HepG2 (cell line): ENCODE results near the gene SOAT2. TPM values are rescaled to one million over a fixed set of nuclear protein-coding genes. Genes with fewer than 3 reads are reported as not detected.

Experiments used
- ATAC-seq: fragments of 200-7000 bp; cut with Tn5 transposase; 3 replicates; pipeline ENCODE4 v1.9.1; 2020; ENCODE audit warnings: mild to moderate bottlenecking, moderate library complexity
- BruUV-seq: library from RNA; stranded (reverse); fragments of 400-500 nt; replicated peaks from 2 replicates; lab custom pipeline; 2021; lab: Mats Ljungman, UMichigan
- CTCF ChIA-PET: fragments of 300-600 bp; formaldehyde crosslinking; extraction: SDS; loops from one replicate; lab custom pipeline; 2021; ENCODE audit warnings: low total read pairs, inconsistent platforms, low intra/inter-chr PET ratio; lab: Yijun Ruan, JAX
- POLR2A ChIA-PET: fragments of 350-600 bp; sonication (Branson Sonifier 250); formaldehyde crosslinking; loops from one replicate; lab custom pipeline; 2020; ENCODE audit warnings: antibody characterized with exemption, inconsistent platforms; lab: Yijun Ruan, JAX
- DNase-seq: peaks from one replicate; pipeline ENCODE4 v3.0.0-alpha.2; 2015; ENCODE audit warnings: low spot score
- FAIRE-seq: peaks from 3 replicates; lab custom pipeline; 2011; peaks lifted over from hg19 to GRCh38; lab: Jason Lieb, UNC
- H2AFZ ChIP-seq: one replicate; pipeline ENCODE4 v1.6.1; 2011; ENCODE audit warnings: low read length, inconsistent platforms
- H3K27ac ChIP-seq: fragments of 300-600 bp; 3 replicates; pipeline ENCODE4 v1.8.0; 2011; ENCODE audit warnings: mixed run types, mild to moderate bottlenecking, mixed read lengths, low read length, inconsistent platforms; ENCODE audit not compliant: insufficient read depth; ENCODE audit errors: extremely low read length
- H3K27me3 ChIP-seq, 2 experiments: fragments of 200-600 bp in 1 of 2; 2 replicates in 1 of 2; 3 replicates in 1 of 2; pipeline versions ENCODE4 v1.6.0 to v1.8.0; 2011; ENCODE audit warnings: low read length in 2 of 2, mild to moderate bottlenecking in 2 of 2, moderate library complexity in 2 of 2, inconsistent platforms in 1 of 2; ENCODE audit not compliant: insufficient read depth in 2 of 2, control insufficient read depth in 1 of 2
- H3K36me3 ChIP-seq, 2 experiments: fragments of 200-600 bp in 1 of 2; replicated peaks in 1 of 2; 2 replicates in 1 of 2; 3 replicates in 1 of 2; pipeline versions ENCODE4 v1.5.1 to v1.8.0; 2011; ENCODE audit warnings: low read length in 2 of 2, inconsistent platforms in 1 of 2; ENCODE audit not compliant: insufficient read depth in 2 of 2, control insufficient read depth in 1 of 2
- H3K4me1 ChIP-seq: 2 replicates; pipeline ENCODE4 v1.5.1; 2012; ENCODE audit warnings: low read length, inconsistent platforms; ENCODE audit not compliant: insufficient read depth
- H3K4me2 ChIP-seq: 2 replicates; pipeline ENCODE4 v1.6.0; 2011; ENCODE audit warnings: low read depth, low read length, inconsistent platforms
- H3K4me3 ChIP-seq, 3 experiments: fragments of 200-600 bp in 1 of 3; sonication (generic), shearing (Covaris generic) in 1 of 3; replicated peaks in 1 of 3; 2 replicates each; pipeline ENCODE4 v1.5.1; 2011 to 2016; ENCODE audit warnings: low read length in 3 of 3, inconsistent platforms in 2 of 3, low read depth in 2 of 3, mild to moderate bottlenecking in 2 of 3, control low read depth in 1 of 3, mixed read lengths in 1 of 3; ENCODE audit not compliant: insufficient read depth in 1 of 3
- H3K79me2 ChIP-seq: one replicate; pipeline ENCODE4 v1.6.1; 2011; ENCODE audit warnings: low read length, inconsistent platforms; ENCODE audit not compliant: insufficient read depth
- H3K9ac ChIP-seq: 2 replicates; pipeline ENCODE4 v1.6.0; 2011; ENCODE audit warnings: mild to moderate bottlenecking, low read depth, low read length, inconsistent platforms; ENCODE audit not compliant: insufficient read depth
- H3K9me3 ChIP-seq: 2 replicates; pipeline ENCODE4 v1.5.1; 2012; ENCODE audit warnings: mild to moderate bottlenecking, low read length
- H4K20me1 ChIP-seq: 2 replicates; pipeline ENCODE4 v1.6.0; 2011; ENCODE audit warnings: inconsistent platforms, mild to moderate bottlenecking, low read length, moderate library complexity; ENCODE audit not compliant: insufficient read depth
- AGO2 ChIP-seq: fragments of 200-400 bp; formaldehyde crosslinking; optimal IDR thresholded peaks from 2 replicates; pipeline ENCODE3; 2017; ENCODE audit warnings: mild to moderate bottlenecking, low read depth, low read length, moderate library complexity
- DNMT1 ChIP-seq: sonication (generic); formaldehyde crosslinking; IDR thresholded peaks from 2 replicates; pipeline ENCODE4 v1.5.1; 2020; ENCODE audit warnings: mild to moderate bottlenecking, missing genetic modification reagents
- FOXM1 ChIP-seq: sonication (generic); formaldehyde crosslinking; IDR thresholded peaks from 2 replicates; pipeline ENCODE4 v1.5.0; 2020; ENCODE audit warnings: missing genetic modification reagents
- RBFOX2 ChIP-seq: fragments of 200-400 bp; formaldehyde crosslinking; IDR thresholded peaks from 2 replicates; pipeline ENCODE4 v1.6.1; 2017; ENCODE audit warnings: low read depth, mild to moderate bottlenecking, low read length
- ZNF3 ChIP-seq: IDR thresholded peaks from 2 replicates; pipeline ENCODE4 v1.7.0; 2017; ENCODE audit warnings: inconsistent platforms
- ZNF768 ChIP-seq: sonication (generic); formaldehyde crosslinking; IDR thresholded peaks from 2 replicates; pipeline ENCODE4 v1.4.0; 2020; ENCODE audit warnings: missing genetic modification reagents
- WGBS: methylation state at CpG from one replicate; pipeline ENCODE4 v1.1.6; 2017; ENCODE audit warnings: low lambda C conversion rate; 5-methylcytosine and 5-hydroxymethylcytosine counted together
- in situ Hi-C: cut with HindIII; loops from 2 replicates; pipeline ENCODE4 v1.10.0; 2017; ENCODE audit warnings: low pct_unique_long_range_greater_than_20kb; ENCODE audit not compliant: extremely low pct_ligation_motif_present
- intact Hi-C: fragments of 100-400 bp; cut with micrococcal nuclease; formaldehyde crosslinking; loops from one replicate; pipeline ENCODE4 v1.10.0; 2022; ENCODE audit not compliant: unreplicated experiment
- polyA plus RNA-seq, 8 experiments: library from polyadenylated mRNA; depleted of rRNA in 3 of 8; stranded (reverse) in 7 of 8; unstranded in 1 of 8; fragments of >200 nt; fragmentation: Illumina TruSeq in 4 of 8; extraction: Trizol in 4 of 8; gene quantifications; 2 replicates each; pipeline versions ENCODE4 v1.2.1 to v1.2.3, GENCODE V29; 2011 to 2016; ENCODE audit warnings: low read depth in 4 of 8, missing spikeins in 1 of 8, mixed read lengths in 1 of 8; ENCODE audit not compliant: insufficient read depth in 1 of 8
- total RNA-seq, 5 experiments: library from RNA; depleted of rRNA; stranded (reverse); fragments of >200 nt; fragmentation: Illumina TruSeq; extraction: Trizol; gene quantifications; 2 replicates each; pipeline ENCODE4 v1.2.3, GENCODE V29; 2016; ENCODE audit warnings: low read depth in 1 of 5

The SOAT2 gene
- total and polyA plus RNA-seq, 2 of the 13 experiments (the other 11 are each of a cell fraction or from before 2014, with no cell fraction given): 14.9 to 108 TPM

GRCh38 chr12:53115112-53115890 lies 12.0 kb downstream of the SOAT2 start:
- in situ Hi-C loops: no loop called here
- WGBS: 98% methylated on average over 26 of the region's 33 CpGs
- Histone ChIP-seq H3K27me3 (no peaks in the 10 kb centered on the region), H3K27ac (no peak overlapping the region), H4K20me1 (no peaks in the 10 kb centered on the region), H3K4me2 (no peak overlapping the region), H3K4me1 (0 out of 2 replicates have a peak, but pooled peaks cover 12% of the 10 kb centered on the region), H2AFZ (no peak overlapping the region), H3K9ac (no peak overlapping the region), H3K9me3 (no peaks in the 10 kb centered on the region), H3K79me2 (no peaks in the 10 kb centered on the region), H3K36me3 (peaks cover 14 to 37% of the 10 kb centered on the region in 2 experiments)
- FAIRE-seq: no peak
- ChIA-PET POLR2A (interaction anchor here (0.8 kb wide), 1 partner anchor 54 kb away, joined by 3 read pairs; no protein-coding TSS in a partner anchor), CTCF (no interaction called here)
- no peak; the same call in 1 of the 3 replicates for ATAC-seq
- no TSS peak for BruUV-seq
- no peak for DNase-seq
- intact Hi-C loops: no loop called here
- TF ChIP-seq ZNF3 (CRISPR knock-in tag): no peak
- peak; percentile 72 for TF ChIP-seq RBFOX2
- TF ChIP-seq AGO2: peak; percentile 87
- 0 out of 2 replicates have a peak, but pooled peaks have one; percentile 63 for TF ChIP-seq DNMT1 (CRISPR knock-in tag)
- TF ChIP-seq, all 625 proteins: peak for 3
- no peak overlapping the region for H3K4me3 ChIP-seq

DNA sequence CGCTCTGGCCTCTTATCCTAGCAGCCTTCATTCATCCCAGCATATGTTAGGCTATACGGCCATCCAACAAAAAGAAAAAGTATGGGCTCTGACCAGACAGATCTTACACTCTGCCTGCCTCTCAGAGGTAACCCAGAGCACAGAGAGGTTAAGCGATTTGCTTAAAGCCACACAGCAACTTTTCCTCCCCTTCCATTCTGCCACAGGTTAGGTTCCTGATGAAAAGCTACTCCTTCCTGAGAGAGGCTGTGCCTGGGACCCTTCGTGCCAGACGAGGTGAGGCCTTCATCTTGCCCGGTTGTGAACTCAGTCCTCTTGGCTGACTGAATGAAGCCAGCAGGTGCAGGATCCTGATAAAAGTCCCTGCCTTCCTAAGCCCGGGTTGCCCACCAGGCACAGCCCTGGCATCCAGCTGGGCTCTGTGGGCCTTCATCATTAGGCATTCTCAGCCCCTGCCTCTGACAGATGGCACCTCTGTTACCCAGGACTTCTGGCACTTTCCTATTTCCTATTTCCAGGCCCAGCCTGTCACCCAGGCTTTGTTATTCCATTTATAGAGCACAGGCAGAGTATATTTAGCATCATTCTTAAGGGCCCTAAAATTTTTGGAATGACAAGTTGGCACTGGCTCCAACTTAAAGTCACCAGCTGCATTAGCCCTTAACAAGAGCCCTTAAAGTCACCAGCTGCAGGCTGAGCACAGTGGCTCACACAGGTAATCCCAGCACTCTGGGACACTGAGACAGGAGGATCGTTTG lies 12.8 kb downstream of the SOAT2 start:
- no peaks in the 10 kb centered on the region for H3K27me3 ChIP-seq
- no peak overlapping the region for H2AFZ ChIP-seq
- WGBS: 98% methylated on average over 8 of the region's 8 CpGs
- no peak overlapping the region for H3K4me2 ChIP-seq
- DNase-seq (no peak), FAIRE-seq (no peak), ATAC-seq (no peak)
- no peaks in the 10 kb centered on the region for H3K79me2 ChIP-seq
- ChIA-PET CTCF (no interaction called here), POLR2A (interaction anchor here (0.8 to 2.3 kb wide), 3 partner anchors 14 to 54 kb away, joined by 3 to 5 read pairs (median 3); partner anchors contain the start of gene SPRYD3)
- no peak overlapping the region for H3K4me3 ChIP-seq
- BruUV-seq: no TSS peak
- H3K27ac ChIP-seq: no peak overlapping the region
- intact Hi-C loops: no loop called here
- TF ChIP-seq ZNF768 (CRISPR knock-in tag): peak; percentile 94
- TF ChIP-seq FOXM1 (CRISPR knock-in tag): no peak
- 0 out of 2 replicates have a peak, but pooled peaks cover 12% of the 10 kb centered on the region for H3K4me1 ChIP-seq
- H3K9ac ChIP-seq: no peak overlapping the region
- H4K20me1 ChIP-seq: no peaks in the 10 kb centered on the region
- H3K36me3 ChIP-seq: peaks cover 19 to 42% of the 10 kb centered on the region in 2 experiments
- H3K9me3 ChIP-seq: no peaks in the 10 kb centered on the region
- in situ Hi-C loops: no loop called here
